ENCODE measurements around the gene ABCA3.

ABCA3 gene

GRCh38 chr16:2287916-2288547 lies 52.5 kb downstream of the ABCA3 start:
- Mint-ChIP-seq H3K9me3 (no peaks in the 10 kb centered on the region), H3K4me3 (no peak overlapping the region), H3K36me3 (ENCODE audit: insufficient read depth) (peaks cover 18% of the 10 kb centered on the region), H3K27me3 (no peaks in the 10 kb centered on the region), H3K4me1 (ENCODE audit: low read depth in 2 of 2) (no peaks in the 10 kb centered on the region), H3K27ac (no peak overlapping the region)
- ATAC-seq (replicated peaks): no peak
- no peak for DNase-seq

DNA sequence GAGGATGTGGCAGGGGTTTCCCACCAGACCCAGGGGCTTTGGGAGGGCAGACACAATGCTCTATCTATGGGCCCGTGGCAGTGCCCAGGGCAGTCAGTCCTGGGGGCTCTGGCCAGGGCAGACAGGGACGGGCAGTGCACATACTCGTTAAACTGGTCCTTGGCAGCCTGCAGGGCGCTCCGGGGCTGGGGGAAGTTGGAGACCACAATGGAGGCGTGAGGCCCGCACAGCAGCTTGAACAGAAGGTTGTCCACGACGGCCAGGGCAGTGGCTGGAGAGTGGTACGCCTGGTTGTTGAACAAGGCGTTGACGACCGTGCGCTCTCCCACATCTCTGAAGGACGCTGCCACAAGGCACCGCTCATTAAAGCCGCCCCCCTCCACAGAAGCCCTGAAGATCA lies 54.0 kb downstream of the ABCA3 start:
- Mint-ChIP-seq H3K36me3 (ENCODE audit: insufficient read depth) (peaks cover 10% of the 10 kb centered on the region), H3K27me3 (no peaks in the 10 kb centered on the region), H3K4me3 (no peak overlapping the region), H3K27ac (no peak overlapping the region), H3K4me1 (ENCODE audit: low read depth in 2 of 2) (no peaks in the 10 kb centered on the region), H3K9me3 (no peaks in the 10 kb centered on the region)
- ATAC-seq (replicated peaks) (no peak), DNase-seq (no peak)

GRCh38 chr16:2285731-2286191 lies 54.8 kb downstream of the ABCA3 start:
- Mint-ChIP-seq H3K4me3 (no peak overlapping the region), H3K36me3 (ENCODE audit: insufficient read depth) (peaks cover 8% of the 10 kb centered on the region), H3K4me1 (ENCODE audit: low read depth in 2 of 2) (no peaks in the 10 kb centered on the region), H3K9me3 (no peaks in the 10 kb centered on the region), H3K27me3 (no peaks in the 10 kb centered on the region), H3K27ac (no peak overlapping the region)
- ATAC-seq (replicated peaks) (no peak), DNase-seq (no peak)

DNA sequence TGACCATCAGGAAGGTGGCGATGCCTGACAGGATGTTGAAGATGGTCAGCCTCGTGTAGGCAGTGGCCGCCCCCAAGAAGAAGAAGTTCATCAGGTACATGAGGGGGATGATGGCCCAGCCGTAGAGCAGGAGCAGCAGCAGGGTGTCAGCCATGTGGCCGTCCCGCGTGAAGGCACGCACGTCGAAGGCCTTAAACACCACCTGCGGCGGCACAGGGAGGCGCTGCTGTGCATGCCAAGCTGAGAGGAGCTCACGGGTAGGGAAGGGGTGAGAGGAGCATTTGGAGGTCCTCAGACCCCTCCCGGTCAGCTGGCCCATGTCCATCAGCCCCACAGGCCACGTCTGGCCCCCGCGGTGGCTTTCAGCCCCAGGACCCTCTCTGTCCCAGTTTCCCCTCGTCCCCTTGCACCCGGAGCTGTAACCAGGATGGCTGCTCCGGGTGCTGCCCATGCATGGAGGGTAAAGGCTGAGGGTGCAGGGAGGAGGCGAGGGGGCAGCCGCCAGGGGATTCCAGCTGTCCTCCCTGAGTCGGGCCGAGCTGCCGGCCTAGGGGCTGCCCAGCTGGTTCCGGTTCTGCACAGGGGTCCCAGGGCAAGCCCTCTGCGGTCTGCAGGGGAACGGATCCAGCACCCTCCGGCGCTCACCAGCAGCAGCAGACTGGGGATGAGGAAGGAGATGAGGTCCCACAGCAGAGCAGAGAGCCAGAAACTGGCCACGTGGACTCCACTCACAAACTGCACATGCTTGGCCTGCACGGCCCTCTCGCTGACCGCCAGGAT lies 55.5 kb downstream of the ABCA3 start:
- no peaks in the 10 kb centered on the region for H3K9me3 Mint-ChIP-seq
- H3K27me3 Mint-ChIP-seq: no peaks in the 10 kb centered on the region
- no peak for DNase-seq
- no peak for ATAC-seq (replicated peaks)
- no peak overlapping the region for H3K4me3 Mint-ChIP-seq
- no peak overlapping the region for H3K27ac Mint-ChIP-seq
- no peaks in the 10 kb centered on the region for H3K4me1 Mint-ChIP-seq (ENCODE audit: low read depth in 2 of 2)
- H3K36me3 Mint-ChIP-seq (ENCODE audit: insufficient read depth): peaks cover 7% of the 10 kb centered on the region

DNA sequence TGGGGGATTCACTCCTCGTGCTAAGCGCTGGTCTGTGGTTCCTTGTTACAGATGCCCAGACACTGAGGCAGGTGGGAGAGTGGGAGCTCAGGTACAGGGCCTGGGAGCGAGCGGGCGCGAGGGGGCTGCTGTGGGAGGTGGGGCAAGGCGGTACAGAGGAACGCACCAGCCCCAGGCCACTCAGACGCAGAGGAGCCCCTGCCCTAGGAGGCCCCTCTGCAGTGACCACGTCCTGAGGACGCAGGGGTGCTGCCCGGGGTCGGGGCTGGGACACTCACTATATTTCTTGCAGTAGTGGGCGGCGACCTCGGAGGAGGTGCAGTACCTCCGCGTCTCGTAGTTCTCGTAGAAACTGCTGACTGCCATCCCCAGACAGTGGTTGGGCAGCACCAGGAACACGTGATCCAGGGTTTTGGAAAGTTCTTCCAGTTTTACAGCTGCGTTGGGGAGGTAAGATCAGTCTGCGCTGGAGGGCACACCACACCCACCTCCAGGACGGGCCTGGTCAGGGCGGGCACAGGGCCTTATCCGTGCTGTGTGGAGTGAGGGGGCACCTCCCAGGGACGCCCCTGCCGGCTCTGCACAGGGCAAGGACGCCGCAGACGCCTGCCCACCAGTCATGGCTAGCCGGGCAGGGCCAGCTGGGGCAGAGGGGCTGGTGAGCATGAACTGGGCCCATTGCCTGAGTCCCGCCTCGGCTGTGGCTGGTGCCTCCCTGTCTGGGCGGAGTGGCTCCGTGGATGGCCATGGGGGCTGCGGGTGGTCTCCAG lies 56.3 kb downstream of the ABCA3 start:
- no peak for ATAC-seq (replicated peaks)
- no peak for DNase-seq
- peaks cover 7% of the 10 kb centered on the region for H3K36me3 Mint-ChIP-seq (ENCODE audit: insufficient read depth)
- no peak overlapping the region for H3K27ac Mint-ChIP-seq
- H3K4me3 Mint-ChIP-seq: no peak overlapping the region
- H3K4me1 Mint-ChIP-seq (ENCODE audit: low read depth in 2 of 2): no peaks in the 10 kb centered on the region
- H3K27me3 Mint-ChIP-seq: no peaks in the 10 kb centered on the region
- no peaks in the 10 kb centered on the region for H3K9me3 Mint-ChIP-seq

GRCh38 chr16:2282866-2283555 lies 57.5 kb downstream of the ABCA3 start:
- no peak for ATAC-seq (replicated peaks)
- H3K27ac Mint-ChIP-seq: no peak overlapping the region
- peaks cover 7% of the 10 kb centered on the region for H3K36me3 Mint-ChIP-seq (ENCODE audit: insufficient read depth)
- DNase-seq: no peak
- H3K27me3 Mint-ChIP-seq: no peaks in the 10 kb centered on the region
- no peaks in the 10 kb centered on the region for H3K9me3 Mint-ChIP-seq
- H3K4me3 Mint-ChIP-seq: no peak overlapping the region
- no peaks in the 10 kb centered on the region for H3K4me1 Mint-ChIP-seq (ENCODE audit: low read depth in 2 of 2)

- DNase-seq: no peak
- no peak for ATAC-seq (replicated peaks)
- Mint-ChIP-seq H3K36me3 (ENCODE audit: insufficient read depth) (peaks cover 7% of the 10 kb centered on the region), H3K9me3 (no peaks in the 10 kb centered on the region), H3K27me3 (no peaks in the 10 kb centered on the region), H3K4me1 (ENCODE audit: low read depth in 2 of 2) (no peaks in the 10 kb centered on the region), H3K27ac (no peak overlapping the region), H3K4me3 (no peak overlapping the region)
Observed at GRCh38 chr16:2282262-2282661, 58.3 kb downstream of the ABCA3 start.

GRCh38 chr16:2280981-2281542 lies 59.5 kb downstream of the ABCA3 start:
- no peak for DNase-seq
- Mint-ChIP-seq H3K27me3 (no peaks in the 10 kb centered on the region), H3K9me3 (no peaks in the 10 kb centered on the region), H3K4me1 (ENCODE audit: low read depth in 2 of 2) (no peaks in the 10 kb centered on the region), H3K27ac (peak overlapping the region in 1 of 2 donors; percentile 38), H3K4me3 (no peak overlapping the region), H3K36me3 (ENCODE audit: insufficient read depth) (peaks cover 7% of the 10 kb centered on the region)
- ATAC-seq (replicated peaks): no peak

- Mint-ChIP-seq H3K36me3 (ENCODE audit: insufficient read depth) (peaks cover 9% of the 10 kb centered on the region), H3K4me3 (no peak overlapping the region), H3K27ac (peak overlapping the region in 1 of 2 donors; percentile 38), H3K27me3 (no peaks in the 10 kb centered on the region), H3K4me1 (ENCODE audit: low read depth in 2 of 2) (no peaks in the 10 kb centered on the region), H3K9me3 (no peaks in the 10 kb centered on the region)
- DNase-seq (no peak), ATAC-seq (replicated peaks) (no peak)
Observed at GRCh38 chr16:2280461-2280860, 60.1 kb downstream of the ABCA3 start.

GRCh38 chr16:2278956-2279800 lies 61.4 kb downstream of the ABCA3 start:
- no peak overlapping the region for H3K27ac Mint-ChIP-seq
- no peaks in the 10 kb centered on the region for H3K9me3 Mint-ChIP-seq
- ATAC-seq (replicated peaks): no peak
- no peaks in the 10 kb centered on the region for H3K27me3 Mint-ChIP-seq
- no peaks in the 10 kb centered on the region for H3K4me1 Mint-ChIP-seq (ENCODE audit: low read depth in 2 of 2)
- H3K36me3 Mint-ChIP-seq (ENCODE audit: insufficient read depth): peaks cover 9% of the 10 kb centered on the region
- DNase-seq: no peak
- H3K4me3 Mint-ChIP-seq: no peak overlapping the region

- ATAC-seq (replicated peaks): no peak
- no peaks in the 10 kb centered on the region for H3K27me3 Mint-ChIP-seq
- no peak overlapping the region for H3K27ac Mint-ChIP-seq
- H3K4me1 Mint-ChIP-seq (ENCODE audit: low read depth in 2 of 2): peaks cover 0 to 2% of the 10 kb centered on the region in 2 donors
- H3K36me3 Mint-ChIP-seq (ENCODE audit: insufficient read depth): peaks cover 6% of the 10 kb centered on the region
- H3K4me3 Mint-ChIP-seq: no peak overlapping the region
- H3K9me3 Mint-ChIP-seq: no peaks in the 10 kb centered on the region
- DNase-seq: no peak
Observed at GRCh38 chr16:2278272-2278608, 62.3 kb downstream of the ABCA3 start.

GRCh38 chr16:2277466-2278271 lies 62.9 kb downstream of the ABCA3 start:
- H3K27ac Mint-ChIP-seq: no peak overlapping the region
- no peak for ATAC-seq (replicated peaks)
- no peak overlapping the region for H3K4me3 Mint-ChIP-seq
- peaks cover 6% of the 10 kb centered on the region for H3K36me3 Mint-ChIP-seq (ENCODE audit: insufficient read depth)
- H3K27me3 Mint-ChIP-seq: no peaks in the 10 kb centered on the region
- H3K9me3 Mint-ChIP-seq: no peaks in the 10 kb centered on the region
- no peak for DNase-seq
- peaks cover 0 to 2% of the 10 kb centered on the region in 2 donors for H3K4me1 Mint-ChIP-seq (ENCODE audit: low read depth in 2 of 2)

All from effector memory CD8-positive, alpha-beta T cell (primary cell).